Tibial artery (tissue), 4 donors: ENCODE results near the gene KRTAP5-1.
"Not testable (repeated sequence)": the region's sequence is repeated elsewhere in the genome, so short reads cannot be mapped to it uniquely, and the experiment has no call there.

Source experiments
- DNase-seq, 2 donors: peaks; one replicate each; pipeline ENCODE4 v3.0.0-alpha.2; 2019
- H3K27ac ChIP-seq, 2 donors: fragments of 200-600 bp; sonication (generic) in 1 of 2; 1 replicate in 1 of 2; 2 replicates in 1 of 2; pipeline ENCODE4 v1.5.1; 2018 to 2019; ENCODE audit warnings: mild to moderate bottlenecking in 1 of 2
- H3K27me3 ChIP-seq, 2 donors: fragments of 200-600 bp; sonication (generic) in 1 of 2; one replicate each; pipeline versions ENCODE4 v1.5.1 to v1.6.0; 2016 to 2019
- H3K36me3 ChIP-seq, 3 donors: fragments of 200-600 bp; sonication (generic) in 2 of 3; one replicate each; pipeline ENCODE4 v1.5.1; 2016 to 2019; ENCODE audit warnings: mild to moderate bottlenecking in 2 of 3
- H3K4me1 ChIP-seq, 4 donors: fragments of 200-600 bp; sonication (generic) in 2 of 4; 1 replicate in 3 of 4; 2 replicates in 1 of 4; pipeline ENCODE4 v1.5.1; 2016 to 2019
- H3K4me3 ChIP-seq, 2 donors: fragments of 200-600 bp; sonication (generic) in 1 of 2; 1 replicate in 1 of 2; 2 replicates in 1 of 2; pipeline ENCODE4 v1.5.1; 2018 to 2019; ENCODE audit warnings: mild to moderate bottlenecking in 2 of 2
- H3K9me3 ChIP-seq, 3 donors: fragments of 200-600 bp; sonication (generic) in 1 of 3; one replicate each; pipeline ENCODE4 v1.5.1; 2016 to 2019
- CTCF ChIP-seq, 2 experiments: fragments of 200-600 bp in 1 of 2; fragments of 450-650 bp in 1 of 2; IDR thresholded peaks; one replicate each; pipeline ENCODE4 v1.5.1; 2017 to 2019; ENCODE audit warnings: antibody characterized with exemption in 2 of 2, mild to moderate bottlenecking in 1 of 2, moderate library complexity in 1 of 2
- intact Hi-C: fragments of 100-400 bp; cut with DNase I; formaldehyde crosslinking; loops from one replicate; pipeline ENCODE4 v1.15.0; 2023; ENCODE audit warnings: low total_unique reads

Gene KRTAP5-1

GRCh38 chr11:1597994-1598380 is 12.9 kb upstream of the KRTAP5-1 start, which contains the start of gene KRTAP5-2:
Gene KRTAP5-2, minus strand, starts transcription at chr11:1598294. Its CDS starts 44 bp downstream, at chr11:1598250.
- Histone ChIP-seq H3K36me3 (no peaks in the 10 kb centered on the region), H3K27me3 (peaks cover 0 to 22% of the 10 kb centered on the region in 2 donors), H3K4me1 (no peaks in the 10 kb centered on the region), H3K9me3 (no peaks in the 10 kb centered on the region), H3K4me3 (no peak within 1 kb of the TSS), H3K27ac (no peak within 1 kb of the TSS)
- intact Hi-C loops: no loop called here
- no peak for DNase-seq
- no peak for TF ChIP-seq CTCF (IDR thresholded peaks at IDR 0.05)

GRCh38 chr11:1597331-1597993 is 12.4 kb upstream of the KRTAP5-1 start:
- no peaks in the 10 kb centered on the region for H3K9me3 ChIP-seq
- intact Hi-C loops: no loop called here
- H3K36me3 ChIP-seq: no peaks in the 10 kb centered on the region
- TF ChIP-seq CTCF (IDR thresholded peaks at IDR 0.05): no peak
- DNase-seq: peak in 1 of 2 donors; percentile 56
- H3K27ac ChIP-seq: no peak overlapping the region
- H3K27me3 ChIP-seq: peaks cover 0 to 24% of the 10 kb centered on the region in 2 donors
- H3K4me3 ChIP-seq: no peak overlapping the region
- no peaks in the 10 kb centered on the region for H3K4me1 ChIP-seq

DNA sequence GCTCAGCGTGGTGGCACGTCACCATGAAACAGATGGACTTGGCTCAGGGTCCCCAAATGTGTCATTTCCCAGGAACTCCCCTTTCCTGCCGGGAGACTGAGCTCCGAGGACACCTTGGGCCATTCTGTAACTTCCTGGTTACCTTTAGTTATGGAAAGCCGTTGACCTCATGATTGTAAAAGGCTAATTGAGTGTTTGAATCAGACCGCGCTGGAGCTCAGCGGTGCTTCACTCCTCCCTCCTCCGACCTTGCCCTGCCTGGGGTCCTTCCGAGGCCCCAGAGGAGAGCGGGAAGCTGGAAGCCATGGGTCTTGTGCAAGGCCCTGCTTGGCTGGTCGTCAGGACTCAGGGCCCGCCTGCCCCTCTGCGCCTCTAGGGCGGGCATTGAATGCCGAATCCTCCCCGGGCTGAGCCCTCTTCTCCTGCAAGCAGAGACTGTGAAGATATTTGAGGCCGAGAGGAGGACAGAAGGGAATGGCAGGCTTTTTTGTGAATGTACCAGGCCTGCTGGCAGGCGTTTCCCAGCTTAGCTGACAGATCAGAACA is 11.6 kb upstream of the KRTAP5-1 start:
- H3K9me3 ChIP-seq, intact Hi-C loops, H3K36me3 ChIP-seq, H3K4me1 ChIP-seq, H3K27ac ChIP-seq, H3K4me3 ChIP-seq: not testable (repeated sequence)
- peak in 1 of 2 donors; percentile 28 for DNase-seq
- H3K27me3 ChIP-seq: peaks cover 0 to 25% of the 10 kb centered on the region in 2 donors

- H3K27me3 ChIP-seq: peaks cover 0 to 25% of the 10 kb centered on the region in 2 donors
- intact Hi-C loops: not testable (repeated sequence)
Measured at GRCh38 chr11:1595994-1596575, 11.0 kb upstream of the KRTAP5-1 start.

DNA sequence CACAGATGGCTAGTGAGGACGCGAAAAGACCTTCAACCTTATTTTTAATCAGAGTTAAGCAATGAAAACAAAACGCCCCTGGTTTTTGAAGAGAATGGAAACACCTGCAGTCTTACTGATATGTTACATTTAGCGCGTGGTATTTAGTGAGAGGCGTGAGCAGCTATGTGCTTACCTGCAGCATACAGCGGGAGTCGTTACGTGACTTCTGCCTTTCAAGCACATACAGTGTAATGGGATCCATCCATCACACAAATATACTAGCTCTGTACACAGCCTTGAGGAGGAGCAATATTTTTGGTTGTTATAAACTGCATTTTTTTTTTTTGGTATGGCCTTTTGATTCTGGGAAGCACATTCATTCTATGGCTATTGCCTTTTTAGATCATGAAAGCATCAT is 7.5 kb upstream of the KRTAP5-1 start:
- Histone ChIP-seq H3K9me3 (no peaks in the 10 kb centered on the region), H3K4me1 (no peaks in the 10 kb centered on the region), H3K36me3 (no peaks in the 10 kb centered on the region), H3K27ac (no peak overlapping the region), H3K4me3 (no peak overlapping the region), H3K27me3 (peaks cover 0 to 25% of the 10 kb centered on the region in 2 donors)
- TF ChIP-seq CTCF (IDR thresholded peaks at IDR 0.05): no peak
- intact Hi-C loops: no loop called here
- no peak for DNase-seq

More at GRCh38 chr11:1595994-1596575, 11.0 kb upstream of the KRTAP5-1 start:
- DNase-seq, H3K9me3 ChIP-seq, H3K27ac ChIP-seq, H3K36me3 ChIP-seq, H3K4me3 ChIP-seq, H3K4me1 ChIP-seq: not testable (repeated sequence)

- Histone ChIP-seq H3K4me1 (no peaks in the 10 kb centered on the region), H3K27ac (no peak overlapping the region), H3K27me3 (peaks cover 0 to 15% of the 10 kb centered on the region in 2 donors), H3K9me3 (no peaks in the 10 kb centered on the region), H3K36me3 (no peaks in the 10 kb centered on the region), H3K4me3 (no peak overlapping the region)
- DNase-seq: peak in 1 of 2 donors; percentile 42
- TF ChIP-seq CTCF (IDR thresholded peaks at IDR 0.05): no peak
- intact Hi-C loops: no loop called here
Measured at GRCh38 chr11:1589996-1590395, 4.9 kb upstream of the KRTAP5-1 start.

GRCh38 chr11:1589191-1589963 is 4.3 kb upstream of the KRTAP5-1 start:
- H3K36me3 ChIP-seq, H3K9me3 ChIP-seq, H3K4me3 ChIP-seq, H3K4me1 ChIP-seq, H3K27ac ChIP-seq, intact Hi-C loops: not testable (repeated sequence)
- H3K27me3 ChIP-seq: peaks cover 0 to 15% of the 10 kb centered on the region in 2 donors
- peak in 1 of 2 donors; percentile 42 for DNase-seq
